ENCODE data around the gene SLC49A4.
"Not testable (repeated sequence)": the region's sequence is repeated elsewhere in the genome, so short reads cannot be mapped to it uniquely, and the experiment has no call there.

The SLC49A4 gene

GRCh38 chr3:122794779-122795673 lies at the start of gene SLC49A4:
Gene SLC49A4 (plus strand): TSS chr3:122795069. CDS start chr3:122795193, 124 bp downstream.
- peak; percentile 67 for DNase-seq

GRCh38 chr3:122745369-122746021 lies 49.4 kb upstream of the SLC49A4 start:
- no peak for DNase-seq

- not testable (repeated sequence) for DNase-seq
Observed at GRCh38 chr3:122747295-122747694, 47.6 kb upstream of the SLC49A4 start.

GRCh38 chr3:122748347-122748746 lies 46.5 kb upstream of the SLC49A4 start:
- no peak for DNase-seq

GRCh38 chr3:122754929-122755328 lies 39.9 kb upstream of the SLC49A4 start:
- no peak for DNase-seq

GRCh38 chr3:122755491-122755890 lies 39.4 kb upstream of the SLC49A4 start:
- DNase-seq: no peak

- DNase-seq: no peak
Observed at GRCh38 chr3:122758877-122759560, 35.9 kb upstream of the SLC49A4 start.

- no peak for DNase-seq
Observed at GRCh38 chr3:122760453-122761271, 34.2 kb upstream of the SLC49A4 start.

- DNase-seq: no peak
Observed at GRCh38 chr3:122766430-122766829, 28.4 kb upstream of the SLC49A4 start.

- DNase-seq: no peak
Observed at GRCh38 chr3:122767540-122768372, 27.1 kb upstream of the SLC49A4 start.

- no peak for DNase-seq
Observed at GRCh38 chr3:122770521-122771202, 24.2 kb upstream of the SLC49A4 start.

GRCh38 chr3:122772827-122773226 lies 22.0 kb upstream of the SLC49A4 start:
- no peak for DNase-seq

- no peak for DNase-seq
Observed at GRCh38 chr3:122773944-122774509, 20.8 kb upstream of the SLC49A4 start.

- no peak for DNase-seq
Observed at GRCh38 chr3:122774564-122774963, 20.3 kb upstream of the SLC49A4 start.

GRCh38 chr3:122776675-122777468 lies 18.0 kb upstream of the SLC49A4 start:
- DNase-seq: no peak

- no peak for DNase-seq
Observed at GRCh38 chr3:122777563-122777962, 17.3 kb upstream of the SLC49A4 start.

GRCh38 chr3:122782804-122783203 lies 12.1 kb upstream of the SLC49A4 start:
- no peak for DNase-seq

- DNase-seq: no peak
Observed at GRCh38 chr3:122784436-122784835, 10.4 kb upstream of the SLC49A4 start.

GRCh38 chr3:122785231-122785630 lies 9.6 kb upstream of the SLC49A4 start:
- no peak for DNase-seq

GRCh38 chr3:122786066-122786465 lies 8.8 kb upstream of the SLC49A4 start:
- no peak for DNase-seq
